Stimulated activated naive CD4-positive, alpha-beta T cell treated with Interleukin-2 at 50 U/mL for 16 hours (primary cell): ENCODE measurements around the gene FAM13C.

Source experiments
- DNase-seq: peaks from one replicate; lab custom pipeline; 2025; lab: John Stamatoyannopoulos, UW

Gene FAM13C

DNA sequence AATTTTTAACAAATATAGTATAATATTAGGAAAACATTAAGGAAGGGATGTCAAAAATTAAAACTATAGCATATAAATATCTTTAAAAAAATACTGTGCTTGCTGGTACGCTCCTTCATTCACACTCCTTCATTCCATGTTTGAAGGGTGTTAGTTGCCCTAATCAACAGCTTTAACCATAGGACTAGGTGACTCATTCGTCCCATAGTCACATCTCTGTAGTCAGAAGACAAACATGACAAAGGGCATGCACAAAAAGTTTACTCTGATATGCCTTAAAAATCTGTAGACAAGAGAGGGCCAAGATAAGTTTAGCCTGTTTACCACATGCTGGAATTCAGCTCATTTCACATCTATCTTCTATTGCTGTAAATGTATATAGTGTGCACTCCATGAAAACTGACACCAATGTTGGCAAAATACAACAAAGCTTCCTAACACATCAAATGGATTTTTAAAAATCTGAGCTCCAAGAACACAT is 646 bp downstream of the FAM13C start:
- DNase-seq, result no peak

DNA sequence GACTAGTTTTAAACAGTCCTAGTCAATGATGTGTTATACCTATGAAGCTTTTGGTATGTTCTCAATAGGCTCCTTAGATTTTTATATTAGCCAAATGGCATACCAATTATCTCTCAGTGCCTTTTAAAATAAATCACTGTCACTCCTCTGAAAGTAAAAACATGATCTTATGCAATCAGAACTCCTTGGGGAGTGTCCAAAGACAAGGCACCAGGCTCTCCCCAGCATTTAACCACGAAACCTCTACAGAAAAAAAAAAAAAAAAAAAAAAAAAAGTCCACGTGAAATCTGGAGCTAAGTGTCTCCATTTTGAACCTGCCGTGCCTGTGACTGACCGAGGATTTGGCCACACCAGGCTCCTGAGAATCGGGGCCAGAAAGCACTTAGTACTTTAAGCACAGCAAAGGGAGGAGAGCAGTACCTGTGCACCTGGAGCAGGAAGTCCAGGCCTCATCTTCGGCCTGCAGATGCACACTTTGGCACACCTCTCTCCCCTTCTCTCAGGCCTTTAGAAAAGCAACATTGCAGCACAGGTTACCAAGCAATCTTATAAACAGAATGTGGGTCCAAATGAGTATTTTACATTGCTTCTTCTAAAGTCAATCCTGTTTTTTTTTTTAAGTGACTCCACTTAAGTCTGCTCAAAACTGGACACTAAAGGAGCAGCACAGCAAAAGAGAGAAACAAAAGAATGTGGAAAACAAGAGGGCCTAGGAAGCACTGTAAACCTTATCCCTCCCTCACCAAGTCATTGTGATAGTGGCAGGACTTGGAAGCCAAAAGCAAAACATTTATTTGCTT is 1.5 kb downstream of the FAM13C start:
- no peak for DNase-seq

DNA sequence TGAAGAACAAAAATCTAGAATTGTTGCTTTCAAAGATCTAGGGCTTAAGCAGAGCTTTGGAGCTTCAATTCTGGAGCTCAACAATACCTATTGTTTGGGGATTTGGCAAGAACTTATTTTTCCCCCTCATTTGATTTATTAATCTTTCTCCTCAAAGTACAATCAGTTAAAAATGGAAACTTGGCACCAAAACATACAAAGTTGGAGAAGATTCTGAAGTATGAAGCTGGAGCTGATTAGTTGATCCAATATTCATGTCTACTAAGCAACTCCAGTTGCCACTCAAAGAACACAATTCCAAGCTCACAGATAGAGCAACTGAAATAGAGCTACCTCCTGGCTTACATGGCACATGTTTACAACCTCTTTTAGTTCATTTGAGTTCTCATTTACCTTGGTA is 3.8 kb downstream of the FAM13C start:
- no peak for DNase-seq

DNA sequence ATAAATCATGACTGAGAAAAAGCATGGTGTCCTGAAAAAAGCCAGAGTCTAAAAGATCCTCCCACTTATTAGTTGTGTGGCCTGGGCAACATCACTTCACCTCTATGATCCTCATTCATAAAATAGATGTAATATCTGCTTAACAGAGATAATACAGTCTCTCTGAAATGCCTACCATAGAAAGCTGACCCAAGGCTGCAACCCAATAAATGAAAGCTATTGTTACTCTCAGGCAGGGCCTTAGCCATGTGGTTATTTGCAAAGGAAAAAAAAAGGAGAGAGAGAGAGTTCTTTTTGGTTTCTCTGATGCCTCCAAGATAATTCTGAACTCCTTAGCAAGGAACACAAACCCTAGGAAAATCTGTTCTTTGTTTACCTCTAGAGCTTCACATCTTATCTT is 7.9 kb downstream of the FAM13C start:
- DNase-seq, result no peak

DNA sequence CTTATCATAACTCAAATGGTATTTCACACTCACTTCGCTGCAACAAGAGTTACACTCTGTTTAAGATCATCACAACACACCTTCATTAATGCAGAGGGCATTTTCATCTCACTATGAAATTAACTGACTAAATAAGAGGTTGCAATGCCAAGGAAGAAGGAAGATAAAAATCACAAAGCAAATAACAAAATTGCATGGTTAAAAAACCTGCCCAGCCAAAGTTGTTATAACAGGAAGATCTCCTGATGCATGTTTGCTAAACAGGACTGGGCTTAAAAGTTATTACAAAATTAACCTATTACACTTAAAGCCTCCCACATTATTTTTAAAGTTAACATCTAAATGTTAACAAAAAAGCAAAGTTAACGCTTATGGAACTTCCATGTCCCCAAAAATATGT is 11.8 kb downstream of the FAM13C start:
- DNase-seq, result no peak

DNA sequence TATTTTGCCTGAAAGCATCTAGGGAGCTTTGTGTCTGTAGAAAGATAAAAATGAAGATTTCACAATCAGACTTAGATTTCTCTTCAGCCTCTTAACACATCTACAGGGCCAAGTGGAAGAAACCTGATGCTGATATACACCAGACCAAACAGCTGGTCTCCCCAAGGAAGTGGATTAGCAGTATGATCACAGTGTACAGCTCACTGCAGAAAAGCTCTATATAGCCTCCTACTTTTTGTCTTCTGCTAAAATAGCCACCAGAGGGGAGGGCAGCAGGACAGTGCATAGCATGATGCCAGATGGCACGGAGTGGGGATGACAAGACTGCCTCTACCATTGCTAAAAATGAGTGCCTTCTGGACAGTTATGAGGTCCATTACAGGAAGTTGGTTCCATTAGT is 16.0 kb downstream of the FAM13C start:
- DNase-seq, result no peak

DNA sequence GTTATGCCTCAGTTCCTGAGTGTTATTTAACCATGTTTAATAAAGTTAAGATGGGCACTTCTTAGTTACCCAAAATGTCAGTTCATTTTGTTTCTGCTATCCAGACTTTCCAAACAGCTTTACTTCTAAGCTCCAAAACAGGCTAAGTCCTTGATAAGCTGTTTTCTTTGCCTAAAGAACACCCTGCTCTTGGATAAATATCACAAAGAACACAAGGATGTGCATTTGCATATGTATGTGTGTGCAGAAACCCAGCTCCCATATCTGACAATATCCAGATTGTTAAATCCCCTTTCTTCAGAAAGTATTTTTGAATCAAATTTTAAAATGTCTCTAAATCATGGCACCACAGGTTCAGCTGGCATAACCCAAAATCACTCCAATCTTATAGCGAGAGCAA is 19.6 kb downstream of the FAM13C start:
- DNase-seq, result no peak

DNA sequence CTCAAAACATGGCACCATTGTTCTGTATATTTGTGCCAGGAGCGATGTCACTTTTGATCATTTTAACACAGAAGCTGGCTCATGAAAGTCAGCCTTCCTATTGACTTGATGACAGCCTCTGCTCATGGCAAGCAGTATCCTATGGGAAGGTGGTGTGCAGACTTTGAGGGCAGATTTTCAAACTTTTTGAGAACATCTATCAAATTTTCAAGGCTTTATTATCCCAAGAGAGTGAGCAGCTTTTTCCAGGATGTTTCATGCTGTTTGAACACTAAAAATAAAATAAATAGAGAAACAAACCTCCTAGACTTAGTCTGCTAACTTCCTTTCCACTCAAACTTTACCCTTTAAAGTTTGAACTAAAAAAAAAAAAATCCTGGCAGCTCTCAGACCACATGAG is 20.3 kb downstream of the FAM13C start:
- DNase-seq, result no peak

DNA sequence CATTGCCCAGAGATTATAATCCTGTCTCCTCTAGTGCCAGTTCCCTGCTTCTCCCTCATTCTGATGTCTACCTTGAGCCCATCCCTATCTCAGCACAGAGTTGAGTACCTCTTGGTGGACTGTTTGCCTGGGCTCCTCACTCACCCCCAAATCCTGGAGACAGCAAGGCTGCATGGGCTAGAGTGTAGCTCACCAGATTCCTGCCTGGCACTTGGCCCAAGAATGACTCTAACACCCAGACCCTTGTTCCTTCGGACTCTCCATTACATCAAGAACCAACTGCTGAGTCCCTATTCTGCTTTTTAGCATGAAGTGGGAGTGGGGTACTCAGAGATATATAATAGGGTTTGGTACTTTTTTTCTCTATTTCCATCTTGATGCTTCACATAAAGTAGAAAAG is 22.1 kb downstream of the FAM13C start:
- DNase-seq, result no peak

DNA sequence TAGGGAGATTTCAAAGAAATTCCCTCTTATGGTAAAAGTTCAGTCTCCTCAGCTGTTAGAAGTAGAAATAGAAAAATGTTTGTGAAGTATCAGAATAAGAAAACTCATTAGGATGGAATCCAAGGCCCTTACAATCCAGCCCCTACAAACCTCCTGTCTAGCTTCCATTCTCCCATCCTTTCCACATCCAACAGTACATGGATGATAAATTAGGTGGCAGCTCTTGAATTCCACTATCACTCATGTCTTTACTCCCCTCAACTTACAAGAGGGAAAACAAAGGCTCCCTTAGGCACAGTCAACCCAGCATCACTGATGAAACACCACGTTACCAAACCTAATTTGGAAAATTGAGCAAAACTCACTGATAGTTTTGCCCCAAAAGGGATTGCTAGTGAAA is 23.0 kb downstream of the FAM13C start:
- no peak for DNase-seq

DNA sequence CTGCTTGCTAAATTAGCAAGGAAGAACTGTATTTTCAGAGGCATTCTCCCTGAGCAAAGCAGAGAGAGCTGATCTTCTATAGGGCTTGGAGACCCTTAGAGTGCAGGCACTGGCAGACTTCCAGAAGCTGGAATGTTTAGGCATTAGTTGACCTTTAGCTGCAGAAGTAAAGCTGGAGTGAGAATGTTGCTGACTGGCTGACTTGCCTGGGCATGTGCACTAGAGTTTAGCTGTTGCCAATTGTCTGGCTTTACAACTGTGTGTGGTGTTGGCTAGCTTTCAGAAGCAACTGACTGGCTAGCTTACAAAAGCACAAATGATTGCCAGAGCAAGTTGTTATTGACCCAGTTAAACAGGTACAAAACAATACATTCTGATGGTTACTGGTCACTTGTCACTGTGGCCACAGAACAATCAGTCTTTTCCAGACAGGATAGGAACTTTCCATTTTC is 25.1 kb downstream of the FAM13C start:
- no peak for DNase-seq

DNA sequence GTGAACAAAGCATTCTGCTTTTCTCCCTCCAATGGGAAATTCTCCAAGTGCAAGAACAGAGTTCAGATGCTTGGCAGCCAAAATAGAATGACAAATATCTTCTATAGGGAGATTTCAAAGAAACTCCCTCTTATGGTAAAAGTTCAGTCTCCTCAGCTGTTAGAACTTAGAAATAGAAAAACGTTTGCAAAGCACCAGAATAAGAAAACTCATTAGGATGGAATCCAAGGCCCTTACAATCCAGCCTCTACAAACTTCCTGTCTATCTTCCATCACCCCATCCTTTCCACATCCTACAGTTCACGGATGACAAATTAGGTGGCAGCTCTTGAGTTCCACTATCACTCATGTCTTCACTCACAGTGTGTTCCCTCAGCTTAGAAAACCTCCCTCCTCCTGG is 25.7 kb downstream of the FAM13C start:
- no peak for DNase-seq

DNA sequence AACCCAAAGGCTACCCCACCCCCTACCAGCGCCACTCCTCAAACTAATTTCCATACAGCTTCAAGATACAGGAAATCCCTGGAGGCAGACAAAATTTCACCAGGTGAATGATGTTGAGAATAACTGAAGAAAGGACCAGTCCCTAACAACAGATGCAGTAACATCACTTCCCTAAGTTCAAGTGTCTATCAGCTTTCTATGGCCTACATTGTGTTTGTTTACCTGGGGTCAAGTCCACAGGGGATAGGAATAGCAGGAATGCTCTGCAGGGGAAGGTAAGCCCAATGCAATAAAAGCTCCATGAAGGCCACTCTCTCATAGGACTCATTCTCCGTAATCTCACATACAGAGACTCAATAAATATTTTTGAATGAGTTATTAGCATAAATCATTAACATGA is 26.9 kb downstream of the FAM13C start:
- DNase-seq, result no peak

DNA sequence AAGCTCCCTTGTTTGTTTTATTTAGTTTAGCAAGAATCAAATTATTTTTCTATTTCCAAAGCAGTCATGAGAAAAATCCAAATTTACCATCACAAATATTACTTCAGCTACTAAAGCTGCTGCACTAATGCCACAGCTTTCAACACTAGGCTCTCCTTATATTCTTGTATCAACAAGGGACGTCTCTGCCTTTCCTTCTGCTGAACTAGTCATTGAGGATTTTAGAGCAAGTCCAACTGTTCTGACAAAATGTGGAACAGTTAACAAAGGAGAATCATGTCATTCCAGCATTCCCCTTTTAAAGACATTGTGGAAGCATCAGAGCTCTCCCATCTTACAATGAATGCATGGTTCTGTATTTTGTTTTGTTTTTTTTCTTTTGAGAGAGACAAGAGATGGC is 28.6 kb downstream of the FAM13C start:
- DNase-seq, result no peak

DNA sequence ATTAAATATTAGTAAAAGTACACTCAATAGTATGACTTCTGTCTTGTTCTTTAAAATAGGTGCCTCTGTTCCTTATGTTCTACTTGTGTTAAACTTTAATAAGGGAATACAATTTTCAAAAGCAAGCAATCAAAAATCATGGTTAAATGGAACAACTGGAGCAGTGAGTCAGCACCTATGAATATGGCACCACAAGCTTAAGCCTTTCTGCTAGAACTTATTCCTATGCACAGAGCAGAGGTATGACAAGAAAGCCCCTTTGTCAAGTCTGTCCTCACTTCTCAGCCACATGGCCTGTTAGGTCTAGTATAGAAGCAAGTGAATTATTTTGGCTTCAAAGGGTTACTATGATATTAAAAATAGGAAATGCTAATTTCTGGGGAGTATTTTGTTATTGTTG is 29.8 kb downstream of the FAM13C start:
- no peak for DNase-seq

DNA sequence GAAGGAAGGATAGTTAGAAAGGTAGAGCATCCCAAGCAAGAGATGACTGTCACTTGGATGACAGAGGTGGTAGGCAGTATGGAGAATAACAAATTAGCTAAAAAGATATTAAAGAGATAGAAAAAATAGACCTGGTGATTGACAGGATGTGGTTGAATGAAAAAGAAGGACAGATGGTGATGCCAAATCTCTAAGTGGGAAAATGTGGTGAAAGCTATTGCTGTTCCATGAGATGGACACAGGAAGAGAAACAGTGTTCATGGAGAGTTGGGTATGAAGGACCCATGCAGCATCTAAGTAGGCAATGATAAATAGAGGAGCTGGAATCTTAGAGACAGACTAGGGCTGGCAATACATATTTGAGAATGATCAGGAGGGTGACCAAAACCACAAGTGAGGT is 30.7 kb downstream of the FAM13C start:
- no peak for DNase-seq

DNA sequence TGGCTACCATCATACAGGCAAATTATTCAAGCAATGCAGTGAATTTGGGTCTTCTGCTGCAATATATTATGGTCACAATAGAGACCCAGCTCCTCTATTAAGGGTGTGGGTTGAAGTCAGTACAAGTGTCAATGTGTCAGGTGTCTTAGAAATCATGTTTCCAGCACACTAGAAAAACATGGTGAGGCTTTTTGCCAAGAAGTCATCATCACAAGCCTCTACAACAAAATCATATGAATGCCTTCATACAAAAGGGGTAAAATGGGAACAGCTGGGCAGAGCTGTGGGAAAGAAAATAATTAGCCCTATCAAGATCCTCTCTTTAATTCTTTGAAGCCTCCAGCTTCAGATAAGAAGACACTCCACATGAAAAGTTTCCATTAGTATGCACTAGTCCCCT is 37.2 kb downstream of the FAM13C start:
- no peak for DNase-seq

DNA sequence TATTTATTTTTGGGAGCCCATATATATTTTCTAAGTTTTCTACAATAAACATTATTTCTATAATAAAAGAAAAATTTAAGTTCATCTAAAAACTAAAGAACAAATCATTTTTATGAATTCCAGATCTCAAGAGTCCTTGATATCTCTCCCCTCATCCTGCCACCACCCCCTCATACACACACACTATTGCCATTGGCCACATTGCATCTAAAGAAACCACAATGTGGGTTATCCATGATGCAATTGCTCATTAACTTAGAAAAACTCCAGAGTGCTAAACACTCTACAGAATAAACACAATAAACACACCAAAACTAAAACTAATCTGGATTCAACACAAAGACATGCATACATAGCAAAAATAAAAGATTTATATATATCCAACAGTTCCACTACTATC is 37.8 kb downstream of the FAM13C start:
- no peak for DNase-seq

DNA sequence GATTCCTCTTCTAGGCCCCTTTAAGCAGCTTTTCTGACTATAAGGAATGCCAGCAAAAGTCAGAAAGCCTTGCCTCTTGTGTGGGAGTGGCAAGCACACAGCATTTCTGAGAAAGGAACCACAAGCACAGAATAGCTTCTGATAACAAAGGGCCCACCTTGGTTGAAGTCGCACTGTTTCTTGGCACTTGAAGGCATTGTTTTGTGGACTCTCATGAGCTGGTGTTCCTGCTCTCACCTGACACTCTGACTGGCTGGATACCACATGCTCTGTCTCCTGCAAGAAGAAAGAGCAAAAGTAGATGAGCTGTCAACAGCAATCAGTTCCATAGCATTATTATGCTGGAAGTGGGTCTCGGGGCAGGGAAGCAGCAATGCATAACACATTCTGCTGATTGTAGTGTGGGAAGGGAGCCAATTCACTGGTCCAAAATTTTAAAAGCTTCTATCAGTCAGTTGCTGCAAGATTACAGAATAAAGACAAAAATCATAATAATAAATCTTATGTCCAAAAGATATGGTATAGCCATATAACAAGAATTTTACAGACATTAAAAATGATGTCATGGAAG is 38.4 kb downstream of the FAM13C start:
- no peak for DNase-seq

DNA sequence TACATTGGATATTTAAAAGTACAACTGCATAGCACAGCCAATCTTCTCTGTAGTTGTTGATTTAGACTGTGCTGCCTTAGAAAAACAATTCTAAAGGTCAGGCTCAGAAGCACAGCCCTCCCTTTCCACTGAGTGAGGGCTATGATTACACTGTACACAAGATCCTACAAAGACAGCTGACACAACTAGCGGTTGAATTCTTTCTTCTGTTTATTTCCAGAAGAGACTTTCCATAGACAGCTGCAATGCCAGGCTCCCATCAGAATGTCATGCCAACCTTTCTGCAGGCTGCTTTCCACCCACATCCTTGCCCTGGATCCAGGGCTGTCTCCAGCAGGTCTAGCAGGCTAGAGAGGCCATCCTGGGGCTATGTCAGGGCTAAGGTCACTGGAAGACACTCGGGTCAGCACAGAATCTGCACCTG is 39.3 kb downstream of the FAM13C start:
- DNase-seq, result no peak

DNA sequence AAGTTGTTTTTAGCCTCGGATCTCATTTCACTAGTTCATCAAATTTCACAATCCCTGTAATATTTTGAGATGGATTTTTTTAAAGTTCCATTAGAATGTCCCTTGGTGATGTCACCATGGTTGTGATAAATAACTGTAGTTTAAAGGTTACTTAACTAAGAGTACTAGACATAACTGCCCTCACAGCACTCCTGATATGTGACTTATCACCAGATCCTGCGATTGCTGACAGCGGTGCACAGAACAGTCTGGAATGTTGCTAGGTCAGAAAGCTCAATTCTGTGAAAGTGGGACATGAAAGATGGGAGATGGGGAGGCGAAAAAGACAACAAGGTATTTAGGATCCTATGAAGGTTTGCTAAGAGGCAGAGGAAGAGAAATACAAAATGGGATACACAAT is 40.2 kb downstream of the FAM13C start:
- no peak for DNase-seq

DNA sequence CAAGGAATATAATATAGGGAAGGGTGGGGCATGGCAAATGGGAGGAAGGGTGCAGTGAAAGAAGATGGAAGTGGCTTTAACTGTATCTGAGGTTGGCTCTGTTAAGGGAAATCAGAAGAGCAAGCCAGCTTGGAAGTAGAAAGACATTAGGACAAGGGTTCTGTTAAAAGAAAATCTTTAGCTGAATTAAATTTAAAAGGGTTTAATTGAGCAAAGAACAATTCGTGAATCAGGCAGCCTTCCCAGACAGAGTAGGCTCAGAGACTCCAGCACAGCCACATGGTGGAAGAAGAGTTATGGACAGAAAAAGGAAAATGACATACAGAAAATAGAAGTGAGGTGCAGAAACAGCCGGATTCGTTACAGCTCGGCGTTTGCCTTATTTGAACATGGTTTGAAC is 42.0 kb downstream of the FAM13C start:
- no peak for DNase-seq

DNA sequence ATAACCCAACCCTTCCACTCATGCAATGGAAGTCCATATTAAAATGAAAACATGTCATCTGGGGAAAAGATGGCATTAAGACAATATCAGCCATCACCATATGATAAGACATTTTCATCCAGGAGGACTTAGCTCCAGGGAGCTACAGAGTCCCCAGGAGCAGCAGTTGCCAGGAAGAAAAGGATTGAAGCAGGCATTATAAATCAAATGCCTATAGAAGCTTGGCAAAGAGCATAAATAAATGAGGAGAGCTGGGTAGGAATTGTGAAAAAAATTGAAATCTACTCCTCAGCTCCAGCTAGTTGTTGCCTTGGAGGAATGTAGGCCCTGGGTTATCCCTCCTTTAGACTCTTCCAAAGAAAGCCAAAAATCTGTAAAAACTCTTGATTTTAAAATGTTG is 42.5 kb downstream of the FAM13C start:
- DNase-seq, result no peak

DNA sequence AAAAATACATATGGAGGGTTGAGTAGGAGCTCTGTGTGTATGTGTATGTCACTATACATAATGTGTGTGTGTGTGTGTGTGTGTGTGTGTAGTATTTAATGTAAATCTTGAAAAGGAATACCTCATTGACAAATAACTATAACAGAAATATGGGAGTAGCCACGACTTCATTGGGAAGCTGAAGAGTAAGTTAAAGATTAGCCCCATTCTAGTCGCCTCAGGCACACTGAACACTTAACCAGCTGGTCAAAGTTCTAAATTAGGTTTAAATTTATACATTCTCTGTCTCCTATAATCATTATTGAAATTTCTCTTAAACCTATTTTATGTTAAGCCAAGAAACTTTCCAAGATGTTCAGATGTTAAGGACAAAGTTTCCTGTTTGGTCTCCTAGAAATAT is 45.3 kb downstream of the FAM13C start:
- DNase-seq, result no peak
